Ishikawa (cell line): ENCODE results near the gene SLC6A5.

Source experiments
- CEBPB ChIP-seq: IDR thresholded peaks from 2 replicates; pipeline ENCODE4 v1.6.1; 2012
- CREB1 ChIP-seq: IDR thresholded peaks from 2 replicates; pipeline ENCODE4 v1.6.1; 2012; ENCODE audit warnings: low read depth
- EGR1 ChIP-seq: IDR thresholded peaks from 2 replicates; pipeline ENCODE4 v1.6.1; 2012
- EP300 ChIP-seq: IDR thresholded peaks from 2 replicates; pipeline ENCODE4 v1.6.1; 2012; ENCODE audit warnings: borderline replicate concordance
- FOXM1 ChIP-seq: IDR thresholded peaks from 2 replicates; pipeline ENCODE4 v1.6.1; 2012; ENCODE audit warnings: low read depth, borderline replicate concordance
- NFIC ChIP-seq: IDR thresholded peaks from 2 replicates; pipeline ENCODE4 v1.6.1; 2012
- RAD21 ChIP-seq: IDR thresholded peaks from 2 replicates; pipeline ENCODE4 v1.6.1; 2012; ENCODE audit warnings: low read depth
- TAF1 ChIP-seq: IDR thresholded peaks from 2 replicates; pipeline ENCODE4 v1.6.1; 2012; ENCODE audit warnings: low read depth, mild to moderate bottlenecking
- TCF12 ChIP-seq: IDR thresholded peaks from 2 replicates; pipeline ENCODE4 v1.6.1; 2012; ENCODE audit warnings: low read depth
- TEAD4 ChIP-seq: IDR thresholded peaks from 2 replicates; pipeline ENCODE4 v1.6.1; 2012
- USF1 ChIP-seq: IDR thresholded peaks from 2 replicates; pipeline ENCODE4 v1.6.1; 2012
- YY1 ChIP-seq: IDR thresholded peaks from 2 replicates; pipeline ENCODE4 v1.6.1; 2012; ENCODE audit warnings: low read depth
- ZBTB7A ChIP-seq: IDR thresholded peaks from 2 replicates; pipeline ENCODE4 v1.6.1; 2012; ENCODE audit warnings: low read depth
- TF ChIP-seq, protein P1 (sequence below): IDR thresholded peaks from 2 replicates; pipeline ENCODE4 v1.6.1; 2012
- TF ChIP-seq, protein P2 (sequence below): IDR thresholded peaks from 2 replicates; pipeline ENCODE4 v1.6.1; 2012; ENCODE audit warnings: low read depth, mild to moderate bottlenecking

The SLC6A5 gene

DNA sequence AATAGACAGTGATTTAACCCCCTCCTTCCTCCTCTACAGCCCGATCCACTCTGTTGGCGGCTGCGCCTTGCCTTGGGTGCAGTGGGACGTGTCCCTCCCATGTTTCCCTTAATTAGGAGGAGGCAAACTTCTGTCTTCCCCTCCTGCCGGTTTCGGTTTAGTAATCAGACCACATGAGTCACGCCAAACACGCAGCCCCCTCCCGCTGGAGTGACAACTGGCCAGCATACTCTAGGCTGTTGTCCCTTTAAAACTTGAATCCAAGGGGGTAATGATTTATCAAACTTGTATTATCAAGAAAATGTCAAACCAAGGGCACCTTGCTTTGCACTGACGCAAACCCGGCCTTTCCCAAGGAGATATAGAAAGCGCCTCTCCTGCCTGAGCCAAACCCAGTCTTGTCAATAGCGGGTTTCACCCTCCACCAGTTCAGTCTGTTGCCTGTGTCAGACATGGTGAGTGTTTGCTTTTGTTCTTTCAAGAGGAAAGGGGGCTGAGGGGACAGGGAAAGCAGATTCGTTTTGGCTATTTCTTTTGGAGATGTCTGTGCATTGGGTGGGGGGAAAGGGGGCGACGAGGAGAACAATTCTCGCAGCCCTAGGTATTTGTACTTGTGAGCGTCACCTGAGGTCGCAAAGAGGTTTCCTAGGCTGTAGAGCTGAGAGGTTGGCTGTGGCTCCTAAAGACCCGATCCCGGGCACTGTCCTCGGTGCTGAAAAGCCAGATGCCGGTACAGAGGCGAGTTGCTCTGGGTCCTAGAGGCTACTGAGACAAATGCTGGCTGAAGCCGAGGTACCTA is at the start of gene SLC6A5:
TSS of gene SLC6A5 (plus strand) at position 388 of the 799 bp plus-strand sequence. CDS start at position 453, 65 bp downstream.
- TF ChIP-seq, protein P1, sequence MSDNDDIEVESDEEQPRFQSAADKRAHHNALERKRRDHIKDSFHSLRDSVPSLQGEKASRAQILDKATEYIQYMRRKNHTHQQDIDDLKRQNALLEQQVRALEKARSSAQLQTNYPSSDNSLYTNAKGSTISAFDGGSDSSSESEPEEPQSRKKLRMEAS, result no peak
- TF ChIP-seq, protein P2, sequence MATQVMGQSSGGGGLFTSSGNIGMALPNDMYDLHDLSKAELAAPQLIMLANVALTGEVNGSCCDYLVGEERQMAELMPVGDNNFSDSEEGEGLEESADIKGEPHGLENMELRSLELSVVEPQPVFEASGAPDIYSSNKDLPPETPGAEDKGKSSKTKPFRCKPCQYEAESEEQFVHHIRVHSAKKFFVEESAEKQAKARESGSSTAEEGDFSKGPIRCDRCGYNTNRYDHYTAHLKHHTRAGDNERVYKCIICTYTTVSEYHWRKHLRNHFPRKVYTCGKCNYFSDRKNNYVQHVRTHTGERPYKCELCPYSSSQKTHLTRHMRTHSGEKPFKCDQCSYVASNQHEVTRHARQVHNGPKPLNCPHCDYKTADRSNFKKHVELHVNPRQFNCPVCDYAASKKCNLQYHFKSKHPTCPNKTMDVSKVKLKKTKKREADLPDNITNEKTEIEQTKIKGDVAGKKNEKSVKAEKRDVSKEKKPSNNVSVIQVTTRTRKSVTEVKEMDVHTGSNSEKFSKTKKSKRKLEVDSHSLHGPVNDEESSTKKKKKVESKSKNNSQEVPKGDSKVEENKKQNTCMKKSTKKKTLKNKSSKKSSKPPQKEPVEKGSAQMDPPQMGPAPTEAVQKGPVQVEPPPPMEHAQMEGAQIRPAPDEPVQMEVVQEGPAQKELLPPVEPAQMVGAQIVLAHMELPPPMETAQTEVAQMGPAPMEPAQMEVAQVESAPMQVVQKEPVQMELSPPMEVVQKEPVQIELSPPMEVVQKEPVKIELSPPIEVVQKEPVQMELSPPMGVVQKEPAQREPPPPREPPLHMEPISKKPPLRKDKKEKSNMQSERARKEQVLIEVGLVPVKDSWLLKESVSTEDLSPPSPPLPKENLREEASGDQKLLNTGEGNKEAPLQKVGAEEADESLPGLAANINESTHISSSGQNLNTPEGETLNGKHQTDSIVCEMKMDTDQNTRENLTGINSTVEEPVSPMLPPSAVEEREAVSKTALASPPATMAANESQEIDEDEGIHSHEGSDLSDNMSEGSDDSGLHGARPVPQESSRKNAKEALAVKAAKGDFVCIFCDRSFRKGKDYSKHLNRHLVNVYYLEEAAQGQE, result peak; percentile 95

DNA sequence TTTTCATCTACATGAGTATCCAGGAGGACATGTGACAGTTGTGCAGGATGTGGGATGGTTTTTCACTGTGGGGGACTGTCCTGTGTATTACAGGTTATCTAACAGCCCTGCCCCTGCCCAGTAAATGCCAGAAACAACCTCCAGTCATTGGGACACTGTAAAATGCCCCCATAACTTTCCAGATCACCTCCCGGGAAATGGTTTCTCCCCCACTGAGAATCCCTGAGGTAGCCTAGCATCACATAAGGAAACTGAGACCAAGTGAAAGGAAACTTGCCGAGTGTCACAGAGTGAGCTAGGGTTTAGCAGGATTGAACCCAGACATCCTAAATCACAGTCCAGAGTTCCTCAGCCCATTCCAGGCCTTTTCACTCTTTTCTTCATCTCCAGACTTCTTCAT is 48.3 kb upstream of the SLC6A5 start:
- TF ChIP-seq, protein P1, result no peak
- TF ChIP-seq RAD21, result no peak
- no peak for TF ChIP-seq TEAD4
- TF ChIP-seq EP300, result no peak
- TF ChIP-seq, protein P2, result no peak
- no peak for TF ChIP-seq CREB1
- TF ChIP-seq CEBPB, result no peak
- TF ChIP-seq YY1, result no peak
- no peak for TF ChIP-seq FOXM1
- TF ChIP-seq TAF1, result no peak
- no peak for TF ChIP-seq EGR1
- TF ChIP-seq USF1, result no peak
- no peak for TF ChIP-seq TCF12
- TF ChIP-seq NFIC, result no peak
- no peak for TF ChIP-seq ZBTB7A

GRCh38 chr11:20555783-20556182 is 43.6 kb upstream of the SLC6A5 start:
- TF ChIP-seq EGR1 (no peak), TAF1 (no peak), FOXM1 (no peak), YY1 (no peak), CREB1 (no peak), ZBTB7A (no peak), EP300 (no peak), USF1 (no peak), CEBPB (no peak)
- TF ChIP-seq, protein P1, result no peak
- TF ChIP-seq, protein P2, result no peak

DNA sequence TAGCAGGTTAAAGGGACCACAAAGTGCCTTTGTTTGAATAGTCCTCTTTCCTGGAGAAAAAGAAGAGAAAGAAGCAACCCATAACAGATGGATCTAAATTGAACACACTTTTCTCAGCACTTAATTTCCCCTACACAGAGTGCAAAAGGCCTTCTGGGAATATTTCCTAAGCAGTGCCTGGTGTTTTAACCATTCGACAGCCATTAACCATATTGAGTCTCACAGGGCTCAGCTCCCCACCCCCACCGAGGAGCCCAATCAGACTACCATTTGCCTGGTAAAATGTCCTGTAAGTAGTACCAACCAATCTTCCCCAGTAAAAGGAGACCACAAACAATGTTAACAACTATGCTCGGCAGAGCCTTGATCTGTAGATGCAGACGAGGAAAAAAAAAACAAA is 40.7 kb upstream of the SLC6A5 start:
- TF ChIP-seq RAD21 (no peak), EP300 (no peak), TAF1 (no peak), FOXM1 (no peak), EGR1 (no peak), TCF12 (no peak), YY1 (no peak), CEBPB (no peak), ZBTB7A (no peak), CREB1 (no peak), TEAD4 (no peak), NFIC (no peak), USF1 (no peak)
- TF ChIP-seq, protein P1, result no peak
- TF ChIP-seq, protein P2, result no peak
